D341Med (cell line): ENCODE results near the gene IQCE.
"Not testable (repeated sequence)": the region's sequence is repeated elsewhere in the genome, so short reads cannot be mapped to it uniquely, and the experiment has no call there.

Experiments
- DNase-seq: peaks from one replicate; pipeline ENCODE4 v3.0.0; 2012; ENCODE audit warnings: low spot score

The IQCE gene

DNA sequence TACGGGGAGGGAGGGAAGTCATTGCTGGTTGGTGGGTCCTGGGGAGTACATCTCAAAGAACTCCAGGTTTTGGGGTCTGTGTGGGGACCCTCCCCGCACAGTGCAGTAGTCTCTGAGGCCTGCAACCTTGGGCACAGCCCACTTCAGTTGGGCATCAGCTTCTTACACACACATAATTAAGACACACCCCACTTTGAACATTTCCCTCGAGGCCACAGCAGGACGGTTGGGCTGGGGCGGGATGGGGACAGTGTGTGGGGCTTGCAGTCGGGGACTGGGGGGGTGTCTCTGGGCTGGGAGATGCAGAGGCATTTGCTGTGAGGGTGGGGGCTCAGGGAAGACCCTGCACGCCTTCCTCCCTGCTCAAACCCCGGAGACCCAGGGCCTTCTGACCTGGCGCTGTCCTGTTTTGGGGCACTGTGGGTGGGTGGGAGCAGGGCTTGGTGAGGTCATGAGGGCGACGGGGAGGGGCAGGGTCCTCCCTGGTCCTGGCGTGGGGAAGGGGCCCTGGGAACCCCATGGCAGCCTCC lies 38.0 kb upstream of the IQCE start:
- no peak for DNase-seq

DNA sequence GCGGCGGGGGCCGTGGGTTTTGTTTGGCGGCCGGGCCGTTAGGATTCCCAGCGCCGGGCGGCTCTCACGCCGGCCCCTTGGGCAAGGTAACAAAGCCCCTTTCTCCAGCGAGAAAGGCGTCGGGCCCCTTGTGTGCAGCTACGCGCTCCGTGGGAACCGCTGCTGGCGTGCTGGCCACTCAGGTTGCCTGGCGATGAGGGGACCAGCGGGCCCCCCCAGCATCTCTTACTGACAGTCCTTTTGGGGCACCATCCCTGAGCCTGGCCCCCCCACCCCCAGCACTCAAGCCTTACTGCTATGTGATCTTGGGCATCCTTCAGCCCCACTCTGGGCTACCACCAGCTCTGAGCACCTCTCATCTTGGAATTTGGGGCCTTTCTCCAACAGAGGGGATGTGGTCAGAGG lies 37.4 kb upstream of the IQCE start:
- DNase-seq, result no peak

DNA sequence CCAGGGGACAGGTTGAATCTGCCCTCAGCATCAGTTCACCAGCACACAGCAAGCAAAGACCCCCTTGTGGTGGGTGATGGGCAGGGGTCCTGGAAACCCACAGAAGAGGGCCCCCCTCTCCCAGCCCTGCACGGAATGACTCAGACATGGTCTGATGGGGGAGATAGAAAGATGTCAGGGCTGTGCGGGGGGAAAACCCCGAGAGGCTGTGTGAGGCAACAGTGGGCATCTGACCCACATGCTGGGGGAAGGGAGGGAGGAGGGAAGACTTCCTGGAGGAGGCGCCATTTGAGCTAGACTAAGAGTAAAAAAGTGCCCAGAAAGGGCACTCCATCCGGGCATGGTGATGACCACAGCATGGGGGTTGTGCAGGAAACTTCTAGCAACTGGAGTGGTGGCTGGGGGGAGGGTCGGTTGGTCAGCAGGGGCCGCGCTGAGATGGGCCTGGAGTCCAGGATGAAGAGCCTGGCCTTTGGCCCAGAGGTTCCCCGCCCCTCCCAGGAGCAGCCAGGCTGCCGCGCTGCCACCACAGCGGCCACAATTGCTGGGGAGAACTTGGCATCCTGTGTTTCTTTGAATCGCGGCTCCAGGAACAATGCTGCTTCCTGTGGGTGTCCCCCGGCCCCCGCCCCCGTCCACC lies 36.7 kb upstream of the IQCE start:
- DNase-seq, result no peak

DNA sequence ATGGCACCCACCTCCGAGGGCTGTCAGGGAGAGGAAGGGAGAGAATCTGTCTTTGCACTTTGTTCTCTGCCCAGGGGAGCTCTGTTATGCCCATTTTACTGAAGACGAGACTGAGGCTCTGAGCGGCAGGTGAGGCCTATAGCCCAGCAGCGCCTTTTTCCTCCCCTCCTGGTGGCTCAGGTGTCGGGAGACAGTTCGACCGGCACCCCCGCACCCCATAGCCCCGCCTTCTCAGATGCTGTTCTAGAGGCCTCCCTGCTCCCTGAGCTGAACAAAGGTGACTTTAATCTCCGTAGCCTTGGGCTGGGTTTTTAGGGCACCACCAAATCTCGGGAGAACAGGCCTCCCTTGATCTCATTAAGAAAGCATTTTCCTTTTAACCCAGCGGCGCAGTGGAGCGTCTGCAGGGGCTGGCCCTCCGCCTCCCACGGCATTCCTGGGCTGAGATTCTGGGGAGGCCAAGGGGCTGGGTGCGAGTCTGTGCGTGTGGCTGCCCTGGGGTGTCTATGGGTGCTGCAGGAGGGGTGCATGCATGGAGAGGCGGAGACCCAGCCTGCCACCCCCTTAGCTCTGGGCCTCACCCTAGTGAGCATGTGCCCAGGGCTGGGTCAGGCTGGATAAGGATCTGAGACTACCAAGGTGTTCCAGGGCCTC lies 35.9 kb upstream of the IQCE start:
- no peak for DNase-seq

DNA sequence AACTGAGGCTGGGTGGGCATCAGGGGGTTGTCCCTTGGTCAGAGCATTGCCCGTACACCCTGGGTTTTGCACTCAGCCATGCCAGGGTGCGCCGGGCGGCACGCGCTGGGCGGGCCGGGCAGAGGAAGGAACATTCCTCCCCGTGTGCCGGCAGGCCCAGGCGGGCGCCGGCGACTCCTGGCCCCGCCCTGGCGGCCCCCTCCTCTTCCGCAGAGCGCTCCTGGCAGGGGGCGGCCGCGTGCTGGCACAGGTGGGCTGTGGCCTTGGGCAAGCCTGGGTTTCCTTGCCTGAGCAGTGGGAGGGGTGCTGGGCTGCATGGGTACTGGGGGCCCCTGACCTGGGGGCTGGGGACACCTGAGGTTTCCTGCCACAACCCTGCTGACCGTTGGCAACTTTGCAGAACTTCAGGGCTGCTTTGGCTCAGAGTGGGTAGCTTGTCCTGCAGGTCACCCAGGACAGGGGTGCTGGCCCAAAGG lies 35.3 kb upstream of the IQCE start:
- DNase-seq, result no peak

DNA sequence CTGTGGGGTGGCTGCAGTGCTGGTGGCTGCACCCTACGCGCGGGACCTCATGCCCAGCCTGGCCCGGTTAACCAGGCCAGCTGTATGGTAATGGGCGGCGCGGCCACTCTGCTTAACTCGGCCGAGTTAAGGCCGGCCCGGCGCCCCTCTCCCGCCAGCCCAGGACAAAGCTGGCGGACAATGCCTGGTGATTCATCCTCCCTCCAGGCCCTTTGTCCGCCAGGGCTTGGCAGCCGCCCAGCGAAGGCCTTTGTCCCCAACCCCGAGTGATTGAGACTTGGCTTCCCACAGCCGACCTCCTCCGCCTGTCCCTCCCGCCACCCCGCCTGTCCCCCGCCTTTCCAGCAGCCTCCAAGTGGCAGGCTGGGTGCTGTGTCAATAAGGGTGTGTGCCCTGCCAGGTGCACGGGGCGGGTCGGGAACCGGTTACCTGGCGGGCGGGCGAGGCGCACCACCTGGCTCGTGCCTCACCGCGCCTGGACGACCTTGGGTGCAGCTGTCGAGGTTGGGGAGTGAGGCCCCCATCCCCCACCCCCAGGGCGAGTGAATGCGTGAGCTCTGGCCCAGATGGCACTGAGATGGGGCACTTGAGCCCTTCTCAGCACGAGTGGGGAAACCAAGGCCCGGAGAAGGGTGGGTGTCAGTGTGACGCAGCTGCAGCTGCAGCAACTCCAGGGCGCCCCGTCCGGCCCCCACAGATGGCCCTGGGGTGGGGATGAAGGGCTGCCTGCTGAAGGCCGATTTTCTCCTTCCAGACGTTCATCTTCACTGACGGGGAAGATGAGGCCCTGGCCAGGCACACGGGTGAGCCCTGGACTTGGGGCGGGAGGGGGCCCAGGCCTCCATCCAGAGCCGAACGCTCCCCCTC lies 34.6 kb upstream of the IQCE start:
- no peak for DNase-seq

DNA sequence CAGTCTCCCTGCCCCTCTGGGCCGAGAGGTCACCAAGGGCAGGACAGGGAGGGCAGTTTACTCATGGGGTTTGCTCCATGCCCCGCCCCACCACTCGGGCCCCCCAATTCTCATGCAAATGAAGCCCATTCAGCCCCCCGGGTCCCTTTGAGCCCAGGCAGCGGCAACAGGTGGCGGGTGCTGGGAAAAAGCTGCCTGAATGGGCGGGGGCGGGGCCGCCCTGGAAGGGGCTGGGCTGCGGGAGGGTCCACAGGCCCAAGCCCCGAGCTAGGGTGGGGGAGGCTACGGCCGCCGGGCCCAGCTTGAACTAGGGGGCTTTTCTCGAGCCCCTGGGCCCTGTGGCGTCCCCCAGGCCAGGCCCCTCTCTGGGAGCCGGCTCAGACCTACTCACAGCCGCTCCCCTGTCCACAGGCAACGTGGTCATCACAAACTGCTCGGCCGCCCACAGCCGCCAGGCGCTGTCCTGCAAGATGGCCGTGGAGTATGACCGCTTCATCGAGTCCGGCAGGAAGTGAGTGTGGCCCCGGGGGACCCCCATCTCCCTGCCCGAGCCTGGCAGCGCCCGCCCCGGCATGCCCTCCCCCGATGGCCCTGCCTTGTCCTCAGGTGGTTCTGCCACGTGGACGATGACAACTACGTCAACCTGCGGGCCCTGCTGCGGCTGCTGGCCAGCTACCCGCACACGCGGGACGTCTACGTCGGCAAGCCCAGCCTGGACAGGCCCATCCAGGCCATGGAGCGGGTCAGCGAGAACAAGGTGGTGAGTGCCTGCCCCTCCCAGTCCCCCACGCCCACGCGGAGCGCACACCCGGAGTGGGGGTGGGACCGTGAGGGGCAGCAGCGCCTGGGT lies 33.7 kb upstream of the IQCE start:
- no peak for DNase-seq

DNA sequence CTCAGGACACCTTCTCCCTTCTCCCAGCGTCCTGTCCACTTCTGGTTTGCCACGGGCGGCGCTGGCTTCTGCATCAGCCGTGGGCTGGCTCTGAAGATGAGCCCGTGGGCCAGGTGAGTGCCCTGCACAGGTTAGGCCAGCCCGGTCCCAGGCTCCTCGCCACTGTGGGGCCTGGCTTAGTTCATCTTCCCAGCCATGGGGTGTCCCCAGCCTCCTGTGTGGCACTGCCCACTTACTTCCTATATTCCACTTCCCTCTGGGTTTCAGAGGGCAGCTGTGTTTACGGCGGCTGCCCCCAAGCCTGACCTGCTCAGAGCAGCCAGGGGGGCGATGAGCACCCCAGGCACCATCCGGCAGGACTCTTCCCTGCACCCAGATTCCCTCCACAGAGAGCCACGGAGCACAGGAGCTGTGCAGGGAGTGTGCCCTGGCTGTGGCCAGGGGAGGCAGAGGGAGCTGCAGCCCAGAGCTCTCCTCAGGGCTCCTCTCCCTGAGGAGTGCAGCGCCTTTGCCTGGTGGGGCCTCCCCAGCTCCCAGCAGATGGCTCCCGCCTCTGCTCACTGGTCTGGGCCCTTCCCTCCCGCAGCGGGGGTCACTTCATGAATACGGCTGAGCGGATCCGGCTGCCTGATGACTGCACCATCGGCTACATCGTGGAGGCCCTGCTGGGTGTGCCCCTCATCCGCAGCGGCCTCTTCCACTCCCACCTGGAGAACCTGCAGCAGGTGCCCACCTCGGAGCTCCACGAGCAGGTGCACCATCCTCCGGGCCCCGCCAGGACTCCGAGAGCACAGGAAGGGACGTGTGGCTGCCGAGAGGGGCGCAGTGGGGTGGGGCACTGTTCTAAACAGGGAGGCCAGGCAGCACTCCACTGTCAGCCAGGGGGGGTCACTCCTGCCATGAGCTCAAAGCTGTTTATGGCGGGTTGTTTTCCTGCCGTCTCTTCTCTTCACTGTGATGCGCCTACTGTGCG lies 32.8 kb upstream of the IQCE start:
- DNase-seq, result no peak

DNA sequence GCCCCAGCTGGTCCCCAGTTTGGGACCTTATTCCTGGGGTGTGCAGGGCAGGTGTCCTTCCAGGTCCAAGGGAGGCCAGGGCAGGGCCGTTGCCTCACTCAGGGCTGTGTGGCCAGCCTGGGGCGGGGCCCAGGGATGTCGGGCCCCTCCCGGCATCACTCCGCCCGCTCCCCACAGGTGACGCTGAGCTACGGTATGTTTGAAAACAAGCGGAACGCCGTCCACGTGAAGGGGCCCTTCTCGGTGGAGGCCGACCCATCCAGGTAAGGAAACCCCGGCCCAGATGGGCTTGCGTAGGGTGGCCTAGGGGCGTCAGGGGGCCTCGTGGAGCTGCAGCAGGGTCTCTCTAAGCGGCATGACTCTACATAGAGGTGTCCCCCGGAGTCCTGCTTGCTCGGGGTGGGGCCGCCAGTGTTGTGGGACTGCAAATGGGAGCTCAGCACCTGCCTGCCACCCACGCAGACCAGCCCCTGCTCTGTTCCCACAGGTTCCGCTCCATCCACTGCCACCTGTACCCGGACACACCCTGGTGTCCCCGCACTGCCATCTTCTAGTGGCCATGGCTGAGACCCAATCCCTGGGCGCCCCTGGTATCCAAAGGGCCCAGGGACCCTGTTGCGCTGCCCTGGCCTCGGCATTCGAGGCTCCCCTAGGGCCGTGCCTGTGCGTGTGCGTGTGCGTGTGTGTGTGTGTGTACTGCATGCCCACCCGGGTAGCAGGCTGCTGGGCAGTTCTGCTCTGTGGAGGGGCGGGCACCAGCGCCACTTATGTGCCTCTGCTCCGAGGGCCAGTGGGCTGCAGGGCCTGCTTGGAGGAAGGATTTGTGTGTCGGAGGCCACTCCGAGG lies 31.9 kb upstream of the IQCE start:
- DNase-seq, result no peak

DNA sequence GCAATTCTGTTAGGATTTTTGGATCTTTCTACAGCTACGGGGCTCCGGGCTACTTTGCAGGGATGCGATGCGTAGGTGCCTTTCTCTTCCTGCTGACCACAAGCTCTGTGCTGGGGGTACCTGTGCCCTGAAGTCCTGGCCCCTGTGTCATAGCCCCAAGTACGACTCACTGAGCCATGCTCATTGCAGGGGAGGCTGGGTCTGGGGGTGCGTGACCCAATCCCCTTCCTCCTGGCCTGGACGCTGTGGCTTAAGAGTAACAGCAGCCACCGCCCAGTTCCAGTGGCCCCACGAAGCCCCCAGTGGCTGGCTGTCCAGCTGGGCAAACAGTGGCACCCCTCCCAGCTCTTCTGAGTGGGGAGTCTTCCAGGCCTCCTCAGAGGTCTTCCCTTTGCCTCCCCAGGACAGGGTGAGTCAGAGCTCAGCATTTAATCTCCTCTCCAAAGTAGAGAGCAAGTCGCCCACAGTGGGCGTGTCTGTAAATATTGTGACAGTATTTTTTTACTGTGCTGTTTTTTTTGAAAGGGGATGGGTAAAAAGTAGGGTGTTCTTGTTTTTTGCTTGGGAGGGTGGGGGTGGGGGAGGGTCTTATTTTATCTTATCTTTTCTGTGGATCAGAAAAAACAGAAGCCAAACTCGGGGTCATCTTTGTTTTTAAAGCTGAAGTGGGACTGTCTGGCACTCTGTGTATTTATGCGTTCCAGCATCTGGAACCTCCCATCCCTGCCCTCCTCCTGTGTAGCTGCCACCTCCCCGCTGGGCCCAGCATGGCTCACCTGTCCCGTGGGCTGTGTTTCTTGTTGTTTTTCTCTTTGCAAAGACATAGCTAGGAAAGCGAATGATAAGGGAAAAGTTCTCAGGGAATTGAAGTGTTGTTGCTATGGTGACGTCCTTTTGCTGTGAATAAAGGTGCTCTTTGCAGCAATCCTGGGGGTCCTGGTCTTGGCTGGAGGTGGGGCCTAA lies 31.0 kb upstream of the IQCE start:
- no peak for DNase-seq

DNA sequence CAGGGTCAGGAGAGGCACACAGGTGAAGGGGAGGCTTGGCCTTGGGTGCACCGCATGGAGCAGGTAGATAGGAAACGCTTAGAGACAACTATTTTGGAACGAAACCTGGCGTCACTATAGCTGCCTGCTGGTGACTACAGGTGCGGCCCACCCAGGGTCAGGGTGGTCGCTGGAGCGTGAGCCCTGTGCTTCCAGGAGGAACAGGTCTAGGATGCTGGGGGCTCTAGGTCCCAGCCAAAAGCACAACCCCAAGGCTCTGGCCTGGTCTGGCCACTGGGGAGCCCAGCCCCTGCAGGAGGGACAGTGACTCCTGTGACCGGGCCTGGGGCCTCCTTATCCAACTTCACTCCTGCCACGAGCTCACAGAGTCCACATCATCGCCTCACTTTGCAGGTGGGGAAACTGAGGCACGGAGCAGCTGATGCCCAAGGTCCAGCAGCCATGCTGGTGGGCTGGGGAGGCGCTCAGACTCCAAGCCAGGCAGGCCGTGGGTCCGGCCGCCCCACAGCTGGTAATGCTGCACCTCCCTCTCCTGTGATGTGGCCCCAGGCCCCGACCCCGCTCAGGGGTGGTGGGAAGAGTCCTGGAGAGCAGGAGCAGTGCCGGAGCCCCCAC lies 30.2 kb upstream of the IQCE start:
- no peak for DNase-seq

DNA sequence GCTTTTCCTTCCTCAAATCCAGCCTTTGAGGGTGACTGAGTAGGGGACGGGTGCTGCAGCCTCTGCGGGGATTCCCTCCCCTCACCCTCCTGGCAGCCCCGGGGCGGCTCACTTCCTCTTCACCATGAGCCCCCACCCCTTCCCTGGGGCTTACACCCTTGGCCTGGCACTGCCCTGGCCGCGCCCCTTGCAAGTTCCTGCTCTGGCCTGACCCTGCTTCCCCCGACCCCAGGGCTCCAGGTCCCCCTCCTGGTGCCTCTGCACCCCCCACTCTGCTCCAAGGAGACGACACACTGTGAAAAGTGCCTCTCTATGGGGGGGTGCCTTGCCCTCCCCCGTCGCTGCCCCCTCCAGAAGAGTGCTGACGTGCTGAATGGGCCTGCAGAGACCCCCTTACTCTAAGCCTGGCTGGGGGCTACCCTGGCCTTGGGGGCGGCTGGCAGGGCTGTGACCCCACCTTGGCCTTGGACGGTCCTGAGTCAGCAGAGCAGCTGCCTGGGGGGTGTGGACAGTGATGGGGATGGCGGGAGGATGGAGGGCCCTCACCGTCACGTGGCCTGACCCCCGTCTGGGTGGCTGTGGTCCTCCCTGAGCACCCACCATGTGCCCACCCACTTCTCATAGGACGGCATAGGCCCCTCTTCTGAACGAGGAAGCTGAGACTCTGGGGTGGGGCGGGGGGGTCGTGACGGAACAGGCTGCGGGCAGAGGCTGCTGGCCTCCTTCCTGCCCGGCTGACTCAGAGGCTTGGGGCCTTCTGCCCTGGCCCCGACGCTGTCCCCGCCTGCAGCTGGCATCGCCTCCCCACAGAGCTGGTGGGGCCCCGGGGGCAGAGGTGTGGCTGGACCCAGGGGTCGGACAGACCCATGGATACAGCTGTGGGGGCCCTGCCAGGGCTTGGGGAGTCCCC lies 29.4 kb upstream of the IQCE start:
- no peak for DNase-seq

DNA sequence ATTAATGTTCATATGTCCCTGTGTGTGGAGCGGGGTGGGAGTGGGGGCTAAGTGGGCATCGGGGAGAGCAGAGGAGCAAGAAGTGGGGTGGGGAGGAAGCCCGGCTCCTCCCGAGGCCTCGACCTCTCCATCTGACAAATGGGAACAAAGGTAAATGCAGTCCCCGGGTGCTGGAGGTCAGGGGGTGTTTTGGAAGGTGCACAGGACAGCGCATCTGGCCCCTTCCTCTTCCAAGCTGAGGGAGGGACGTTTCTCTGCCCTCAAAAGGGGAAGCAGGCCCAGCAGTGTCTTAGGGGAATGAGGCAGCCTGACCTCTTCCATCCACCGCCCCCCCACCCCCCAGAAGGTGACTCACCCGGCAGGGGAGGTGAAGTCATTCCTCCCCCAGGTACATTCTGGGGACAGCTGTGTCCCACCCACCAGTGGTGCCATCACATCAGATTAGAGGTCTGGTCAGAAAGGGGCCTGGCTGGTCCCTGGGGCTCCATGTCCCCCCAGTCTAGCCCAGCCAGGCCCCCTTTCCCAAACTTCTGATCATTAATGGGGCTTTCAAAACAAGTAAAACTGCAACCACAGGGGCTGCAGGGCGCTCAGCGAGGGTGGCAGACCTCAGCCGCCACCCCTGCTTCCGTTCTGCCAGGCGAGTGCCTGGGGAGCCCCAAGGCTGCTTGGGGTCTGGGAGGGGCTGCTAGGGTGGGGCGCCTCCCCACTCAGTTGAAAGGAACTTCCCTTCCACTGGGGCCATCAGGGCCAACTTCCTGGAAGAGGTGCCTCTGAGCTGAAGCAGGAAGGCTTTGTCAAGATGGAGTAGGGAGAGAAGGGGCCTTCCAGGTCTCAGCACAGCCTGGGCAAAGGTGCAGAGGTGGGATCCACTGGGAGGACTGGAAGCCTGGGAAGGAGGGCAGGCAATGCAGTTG lies 28.4 kb upstream of the IQCE start:
- DNase-seq, result no peak

DNA sequence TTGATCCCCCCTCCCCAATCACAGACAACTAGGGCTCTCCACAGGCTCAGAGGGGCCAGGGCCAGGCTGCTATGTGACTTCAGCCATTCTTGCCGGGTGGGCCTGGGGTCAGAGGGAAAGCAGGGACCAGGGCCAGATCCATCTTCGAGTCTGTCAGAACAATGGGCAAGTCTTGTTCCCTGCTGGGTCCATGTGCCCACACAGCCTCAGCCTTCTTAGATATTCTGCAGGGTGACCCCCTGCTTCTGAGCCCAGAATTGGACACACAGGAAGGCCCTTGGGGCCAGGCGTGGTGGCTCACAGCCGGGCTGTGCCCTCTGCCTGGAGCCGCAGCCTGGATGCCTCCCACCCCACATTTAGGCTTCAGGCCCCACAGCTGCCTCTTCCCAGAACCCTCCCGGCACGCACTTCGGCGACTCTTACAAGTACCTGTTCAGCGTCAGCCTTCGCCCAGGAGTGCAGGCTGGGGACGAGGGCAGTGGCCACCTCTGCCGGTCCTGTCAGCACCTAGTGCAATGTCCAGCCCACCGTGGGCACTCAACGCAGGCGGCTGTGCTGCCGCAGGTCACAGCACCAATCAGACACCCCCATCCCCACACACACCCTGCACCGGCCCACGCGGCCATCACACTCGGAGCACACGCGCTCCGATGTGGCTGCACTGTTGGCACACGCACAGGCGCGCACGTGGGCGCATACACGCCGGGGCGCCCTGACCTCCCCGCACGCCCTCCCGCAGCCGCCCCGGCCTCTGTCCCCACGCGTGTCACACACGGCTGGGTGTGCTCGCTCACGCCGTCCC lies 27.6 kb upstream of the IQCE start:
- not testable (repeated sequence) for DNase-seq

DNA sequence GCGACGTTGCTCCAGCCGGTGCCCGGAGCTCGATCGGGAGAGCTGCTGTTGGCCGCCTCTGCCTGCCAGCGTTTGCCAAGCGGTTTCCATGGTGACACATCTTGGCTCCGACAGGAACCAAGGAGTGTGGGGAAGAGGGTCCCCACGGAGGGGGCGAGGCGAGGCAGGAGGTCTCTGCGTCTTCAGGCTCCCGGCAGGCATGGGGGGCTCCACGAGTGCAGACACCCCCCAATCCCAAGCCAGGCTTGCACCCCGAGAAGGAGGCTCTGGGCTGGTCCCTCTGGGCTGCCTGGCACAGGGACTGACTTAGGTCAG lies 27.0 kb upstream of the IQCE start:
- not testable (repeated sequence) for DNase-seq
